Measurements from ENCODE around the gene CPVL. TPM values are rescaled to one million over a fixed set of nuclear protein-coding genes. Genes with fewer than 3 reads are reported as not detected.

Gene CPVL
- total RNA-seq, 1 experiment from 2014 or later = 1.1 TPM

DNA sequence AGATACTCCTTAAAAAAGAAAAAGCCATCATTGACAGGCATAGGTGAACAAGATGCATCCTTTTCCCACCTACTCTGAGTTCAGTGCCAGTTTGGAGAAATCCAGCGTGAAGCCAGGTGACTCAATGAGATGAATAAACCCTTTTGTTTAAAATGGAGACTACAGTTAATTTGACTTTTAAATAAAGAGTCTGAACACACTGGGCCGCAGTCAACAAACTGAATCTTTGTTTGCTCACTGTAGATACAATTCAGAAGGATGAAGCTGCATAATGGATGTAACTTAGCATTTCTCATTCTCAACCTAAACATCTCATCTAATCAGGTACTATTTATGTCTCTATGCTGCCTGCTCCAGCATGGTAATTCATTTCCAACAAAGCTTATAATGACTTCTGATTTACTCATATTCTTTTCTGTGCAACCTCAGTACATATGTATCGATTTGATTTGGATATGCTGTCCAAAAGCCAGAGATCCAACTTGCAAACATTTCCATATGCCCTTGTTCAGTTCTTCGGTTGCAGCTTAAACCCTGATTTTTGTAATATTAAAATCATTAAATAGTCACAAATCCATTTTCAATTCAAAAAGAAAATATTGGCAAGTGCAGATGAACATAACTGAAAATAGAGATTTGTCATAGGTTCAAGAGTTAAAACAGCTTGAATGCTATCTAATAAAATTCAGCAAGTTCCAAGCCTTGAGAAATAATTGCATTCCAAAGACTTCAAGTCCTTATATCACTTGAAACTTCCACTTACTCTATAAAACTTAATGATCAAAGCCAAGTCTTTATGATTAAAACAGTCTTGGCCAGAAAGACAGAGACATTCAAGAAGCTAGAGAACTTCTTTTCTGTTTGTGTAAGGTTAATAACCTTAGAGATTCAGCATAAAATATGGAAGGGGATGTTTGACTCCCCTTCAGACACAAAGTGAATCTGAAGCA is 67.8 kb downstream of the CPVL start:
- Histone ChIP-seq H3K27ac (ENCODE audit: low read length) (no peak overlapping the region), H3K36me3 (ENCODE audit: control insufficient read depth, insufficient read depth, low read length) (no peaks in the 10 kb centered on the region), H3K4me3 (ENCODE audit: low read depth in 2 of 2, low read length in 2 of 2) (no peak overlapping the region), H3K4me1 (ENCODE audit: control insufficient read depth, insufficient read depth, low read length) (no peaks in the 10 kb centered on the region), H3K27me3 (ENCODE audit: control insufficient read depth, insufficient read depth, low read length) (peaks cover 12% of the 10 kb centered on the region), H3K9me3 (ENCODE audit: control insufficient read depth, insufficient read depth, low read depth, low read length) (no peaks in the 10 kb centered on the region)
- BruUV-seq (replicated peaks) = no TSS peak
- no peak for ATAC-seq
- POLR2A ChIA-PET = no interaction called here
- in situ Hi-C loops (cut with HindIII; ENCODE audit: low pct_unique_long_range_greater_than_20kb, low sequenced_read_pairs) = no loop called here
- intact Hi-C loops (cut with micrococcal nuclease; ENCODE audit: unreplicated experiment) = no loop called here
- TF ChIP-seq SIN3A (IDR thresholded peaks at IDR 0.05; ENCODE audit: borderline replicate concordance, insufficient read depth, low read depth, low read length) = no peak
- no peak for TF ChIP-seq CTCF (IDR thresholded peaks at IDR 0.05)
- TF ChIP-seq TCF7L2 (IDR thresholded peaks at IDR 0.05; ENCODE audit: low read depth, low read length) = no peak
- TF ChIP-seq POLR2AphosphoS5 (IDR thresholded peaks at IDR 0.05; ENCODE audit: low read depth, low read length) = no peak
- TF ChIP-seq, protein P1, sequence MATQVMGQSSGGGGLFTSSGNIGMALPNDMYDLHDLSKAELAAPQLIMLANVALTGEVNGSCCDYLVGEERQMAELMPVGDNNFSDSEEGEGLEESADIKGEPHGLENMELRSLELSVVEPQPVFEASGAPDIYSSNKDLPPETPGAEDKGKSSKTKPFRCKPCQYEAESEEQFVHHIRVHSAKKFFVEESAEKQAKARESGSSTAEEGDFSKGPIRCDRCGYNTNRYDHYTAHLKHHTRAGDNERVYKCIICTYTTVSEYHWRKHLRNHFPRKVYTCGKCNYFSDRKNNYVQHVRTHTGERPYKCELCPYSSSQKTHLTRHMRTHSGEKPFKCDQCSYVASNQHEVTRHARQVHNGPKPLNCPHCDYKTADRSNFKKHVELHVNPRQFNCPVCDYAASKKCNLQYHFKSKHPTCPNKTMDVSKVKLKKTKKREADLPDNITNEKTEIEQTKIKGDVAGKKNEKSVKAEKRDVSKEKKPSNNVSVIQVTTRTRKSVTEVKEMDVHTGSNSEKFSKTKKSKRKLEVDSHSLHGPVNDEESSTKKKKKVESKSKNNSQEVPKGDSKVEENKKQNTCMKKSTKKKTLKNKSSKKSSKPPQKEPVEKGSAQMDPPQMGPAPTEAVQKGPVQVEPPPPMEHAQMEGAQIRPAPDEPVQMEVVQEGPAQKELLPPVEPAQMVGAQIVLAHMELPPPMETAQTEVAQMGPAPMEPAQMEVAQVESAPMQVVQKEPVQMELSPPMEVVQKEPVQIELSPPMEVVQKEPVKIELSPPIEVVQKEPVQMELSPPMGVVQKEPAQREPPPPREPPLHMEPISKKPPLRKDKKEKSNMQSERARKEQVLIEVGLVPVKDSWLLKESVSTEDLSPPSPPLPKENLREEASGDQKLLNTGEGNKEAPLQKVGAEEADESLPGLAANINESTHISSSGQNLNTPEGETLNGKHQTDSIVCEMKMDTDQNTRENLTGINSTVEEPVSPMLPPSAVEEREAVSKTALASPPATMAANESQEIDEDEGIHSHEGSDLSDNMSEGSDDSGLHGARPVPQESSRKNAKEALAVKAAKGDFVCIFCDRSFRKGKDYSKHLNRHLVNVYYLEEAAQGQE (IDR thresholded peaks at IDR 0.05; ENCODE audit: insufficient read depth in 1 of 2, low read depth in 2 of 2, low read length in 1 of 2) = no peak
- CTCF ChIA-PET = no interaction called here
- DNase-seq (ENCODE audit: low read depth, low spot score) = no peak

GRCh38 chr7:29077854-29078253 is 68.5 kb downstream of the CPVL start:
- no peaks in the 10 kb centered on the region for H3K9me3 ChIP-seq (ENCODE audit: control insufficient read depth, insufficient read depth, low read depth, low read length)
- H3K27ac ChIP-seq (ENCODE audit: low read length) = no peak overlapping the region
- no TSS peak for BruUV-seq (replicated peaks)
- no peak for TF ChIP-seq CTCF (IDR thresholded peaks at IDR 0.05)
- TF ChIP-seq SIN3A (IDR thresholded peaks at IDR 0.05; ENCODE audit: borderline replicate concordance, insufficient read depth, low read depth, low read length) = no peak
- TF ChIP-seq, protein P1 (IDR thresholded peaks at IDR 0.05; ENCODE audit: insufficient read depth in 1 of 2, low read depth in 2 of 2, low read length in 1 of 2) = no peak
- TF ChIP-seq POLR2AphosphoS5 (IDR thresholded peaks at IDR 0.05; ENCODE audit: low read depth, low read length) = no peak
- TF ChIP-seq TCF7L2 (IDR thresholded peaks at IDR 0.05; ENCODE audit: low read depth, low read length) = no peak
- H3K27me3 ChIP-seq (ENCODE audit: control insufficient read depth, insufficient read depth, low read length) = peaks cover 11% of the 10 kb centered on the region
- in situ Hi-C loops (cut with HindIII; ENCODE audit: low pct_unique_long_range_greater_than_20kb, low sequenced_read_pairs) (no loop called here), intact Hi-C loops (cut with micrococcal nuclease; ENCODE audit: unreplicated experiment) (no loop called here)
- no peak overlapping the region for H3K4me3 ChIP-seq (ENCODE audit: low read depth in 2 of 2, low read length in 2 of 2)
- H3K4me1 ChIP-seq (ENCODE audit: control insufficient read depth, insufficient read depth, low read length) = no peaks in the 10 kb centered on the region
- ATAC-seq (no peak), DNase-seq (ENCODE audit: low read depth, low spot score) (no peak)
- ChIA-PET CTCF (no interaction called here), POLR2A (no interaction called here)
- H3K36me3 ChIP-seq (ENCODE audit: control insufficient read depth, insufficient read depth, low read length) = no peaks in the 10 kb centered on the region

Data from Panc1 (cell line).